Measurements from ENCODE around the gene AFAP1. TPM values are rescaled to one million over a fixed set of nuclear protein-coding genes. Genes with fewer than 3 reads are reported as not detected.
A peak's percentile ranks its signal among the peaks of the same experiment; 100 is the strongest.

AFAP1 gene
- total RNA-seq, 2 donors from 2014 or later: 18.2 to 22.5 TPM

GRCh38 chr4:7890635-7891393 lies 48.8 kb downstream of the AFAP1 start:
- Mint-ChIP-seq H3K4me3 (no peak overlapping the region), H3K27me3 (ENCODE audit: insufficient read depth) (no peaks in the 10 kb centered on the region), H3K27ac (peak overlapping the region; percentile 67), H3K36me3 (ENCODE audit: low read depth) (peaks cover 7% of the 10 kb centered on the region), H3K9me3 (peaks cover 18% of the 10 kb centered on the region), H3K4me1 (peaks cover 21% of the 10 kb centered on the region)
- H3K27me3 ChIP-seq (ENCODE audit: control insufficient read depth, insufficient read depth, low read length, poor library complexity, severe bottlenecking): no peaks in the 10 kb centered on the region
- H3K9me3 ChIP-seq (ENCODE audit: control insufficient read depth, low read length): peaks cover 22% of the 10 kb centered on the region
- no peak overlapping the region for H3K9ac ChIP-seq (ENCODE audit: extremely low read depth, low read length, poor library complexity, severe bottlenecking)
- H3K4me3 ChIP-seq (ENCODE audit: low read length): no peak overlapping the region
- DNase-seq: no peak
- H3K36me3 ChIP-seq (ENCODE audit: control insufficient read depth, insufficient read depth, low read length): peaks cover under 1% of the 10 kb centered on the region
- WGBS, 2 experiments (ENCODE audit: insufficient coverage in 1 of 2, insufficient read length in 1 of 2): 66 to 67% methylated on average over 4 to 7 of the region's 7 CpGs
- TF ChIP-seq, protein P1, sequence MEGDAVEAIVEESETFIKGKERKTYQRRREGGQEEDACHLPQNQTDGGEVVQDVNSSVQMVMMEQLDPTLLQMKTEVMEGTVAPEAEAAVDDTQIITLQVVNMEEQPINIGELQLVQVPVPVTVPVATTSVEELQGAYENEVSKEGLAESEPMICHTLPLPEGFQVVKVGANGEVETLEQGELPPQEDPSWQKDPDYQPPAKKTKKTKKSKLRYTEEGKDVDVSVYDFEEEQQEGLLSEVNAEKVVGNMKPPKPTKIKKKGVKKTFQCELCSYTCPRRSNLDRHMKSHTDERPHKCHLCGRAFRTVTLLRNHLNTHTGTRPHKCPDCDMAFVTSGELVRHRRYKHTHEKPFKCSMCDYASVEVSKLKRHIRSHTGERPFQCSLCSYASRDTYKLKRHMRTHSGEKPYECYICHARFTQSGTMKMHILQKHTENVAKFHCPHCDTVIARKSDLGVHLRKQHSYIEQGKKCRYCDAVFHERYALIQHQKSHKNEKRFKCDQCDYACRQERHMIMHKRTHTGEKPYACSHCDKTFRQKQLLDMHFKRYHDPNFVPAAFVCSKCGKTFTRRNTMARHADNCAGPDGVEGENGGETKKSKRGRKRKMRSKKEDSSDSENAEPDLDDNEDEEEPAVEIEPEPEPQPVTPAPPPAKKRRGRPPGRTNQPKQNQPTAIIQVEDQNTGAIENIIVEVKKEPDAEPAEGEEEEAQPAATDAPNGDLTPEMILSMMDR (conservative IDR thresholded peaks at IDR 0.05): no peak
- H3K27ac ChIP-seq (ENCODE audit: low read depth, low read length): no peak overlapping the region
- no peaks in the 10 kb centered on the region for H3K4me1 ChIP-seq (ENCODE audit: control insufficient read depth, insufficient read depth, low read length)

- H3K9ac ChIP-seq (ENCODE audit: extremely low read depth, low read length, poor library complexity, severe bottlenecking): no peak overlapping the region
- Mint-ChIP-seq H3K4me3 (no peak overlapping the region), H3K9me3 (peaks cover 18% of the 10 kb centered on the region), H3K27ac (no peak overlapping the region), H3K36me3 (ENCODE audit: low read depth) (peaks cover 9% of the 10 kb centered on the region), H3K4me1 (peaks cover 16% of the 10 kb centered on the region), H3K27me3 (ENCODE audit: insufficient read depth) (no peaks in the 10 kb centered on the region)
- no peaks in the 10 kb centered on the region for H3K4me1 ChIP-seq (ENCODE audit: control insufficient read depth, insufficient read depth, low read length)
- H3K9me3 ChIP-seq (ENCODE audit: control insufficient read depth, low read length): peaks cover 30% of the 10 kb centered on the region
- no peaks in the 10 kb centered on the region for H3K27me3 ChIP-seq (ENCODE audit: control insufficient read depth, insufficient read depth, low read length, poor library complexity, severe bottlenecking)
- no peak overlapping the region for H3K27ac ChIP-seq (ENCODE audit: low read depth, low read length)
- WGBS, 2 experiments (ENCODE audit: insufficient coverage in 1 of 2, insufficient read length in 1 of 2): 100% methylated on average over 2 of the region's 3 CpGs; no CpG with 5 or more reads in 1 of the 2 experiments
- H3K36me3 ChIP-seq (ENCODE audit: control insufficient read depth, insufficient read depth, low read length): peaks cover 7% of the 10 kb centered on the region
- DNase-seq: no peak
- TF ChIP-seq, protein P1 (conservative IDR thresholded peaks at IDR 0.05): no peak
- H3K4me3 ChIP-seq (ENCODE audit: low read length): no peak overlapping the region
Observed at GRCh38 chr4:7887436-7887835, 52.2 kb downstream of the AFAP1 start.

GRCh38 chr4:7886007-7886973 lies 53.4 kb downstream of the AFAP1 start:
- H3K9me3 Mint-ChIP-seq: peaks cover 18% of the 10 kb centered on the region
- H3K27ac Mint-ChIP-seq: no peak overlapping the region
- DNase-seq: no peak
- no peaks in the 10 kb centered on the region for H3K4me1 ChIP-seq (ENCODE audit: control insufficient read depth, insufficient read depth, low read length)
- H3K36me3 ChIP-seq (ENCODE audit: control insufficient read depth, insufficient read depth, low read length): peaks cover 7% of the 10 kb centered on the region
- 92 to 93% methylated on average over 9 of the region's 9 CpGs for WGBS, 2 experiments (ENCODE audit: insufficient coverage in 1 of 2, insufficient read length in 1 of 2)
- no peak overlapping the region for H3K27ac ChIP-seq (ENCODE audit: low read depth, low read length)
- H3K4me3 Mint-ChIP-seq: no peak overlapping the region
- peaks cover 9% of the 10 kb centered on the region for H3K36me3 Mint-ChIP-seq (ENCODE audit: low read depth)
- no peak overlapping the region for H3K4me3 ChIP-seq (ENCODE audit: low read length)
- H3K4me1 Mint-ChIP-seq: peaks cover 9% of the 10 kb centered on the region
- TF ChIP-seq, protein P1 (conservative IDR thresholded peaks at IDR 0.05): no peak
- H3K9ac ChIP-seq (ENCODE audit: extremely low read depth, low read length, poor library complexity, severe bottlenecking): no peak overlapping the region
- no peaks in the 10 kb centered on the region for H3K27me3 ChIP-seq (ENCODE audit: control insufficient read depth, insufficient read depth, low read length, poor library complexity, severe bottlenecking)
- H3K9me3 ChIP-seq (ENCODE audit: control insufficient read depth, low read length): peaks cover 30% of the 10 kb centered on the region
- H3K27me3 Mint-ChIP-seq (ENCODE audit: insufficient read depth): no peaks in the 10 kb centered on the region
